SW 1271 (cell line): Measurements from ENCODE around the gene PLAC1.

Experiments
- DNase-seq, 2 experiments: peaks; one replicate each; lab custom pipeline; 2025; lab: John Stamatoyannopoulos, UW

The PLAC1 gene

GRCh38 chrX:134658002-134658759, at the start of gene PLAC1:
Gene PLAC1, minus strand, starts transcription at chrX:134658471. Its CDS starts 91,789 bp downstream, at chrX:134566682.
- no peak for DNase-seq

- no peak for DNase-seq
Observed at GRCh38 chrX:134706138-134706537, 47.9 kb upstream of the PLAC1 start.

GRCh38 chrX:134695999-134696398, 37.7 kb upstream of the PLAC1 start:
- DNase-seq, result no peak

- DNase-seq, result no peak
Observed at GRCh38 chrX:134694333-134695322, 36.4 kb upstream of the PLAC1 start.

- no peak for DNase-seq
Observed at GRCh38 chrX:134693644-134694043, 35.4 kb upstream of the PLAC1 start.

GRCh38 chrX:134692990-134693389, 34.7 kb upstream of the PLAC1 start:
- DNase-seq, result no peak

GRCh38 chrX:134692233-134692632, 34.0 kb upstream of the PLAC1 start:
- no peak for DNase-seq

- DNase-seq, result no peak
Observed at GRCh38 chrX:134691453-134691852, 33.2 kb upstream of the PLAC1 start.

- DNase-seq, result no peak
Observed at GRCh38 chrX:134688839-134689238, 30.6 kb upstream of the PLAC1 start.

GRCh38 chrX:134688031-134688823, 30.0 kb upstream of the PLAC1 start:
- no peak for DNase-seq

- no peak for DNase-seq
Observed at GRCh38 chrX:134685668-134686067, 27.4 kb upstream of the PLAC1 start.

- no peak for DNase-seq
Observed at GRCh38 chrX:134684956-134685355, 26.7 kb upstream of the PLAC1 start.

- DNase-seq, result no peak
Observed at GRCh38 chrX:134683351-134684005, 25.2 kb upstream of the PLAC1 start.

GRCh38 chrX:134682081-134682480, 23.8 kb upstream of the PLAC1 start:
- no peak for DNase-seq

- no peak for DNase-seq
Observed at GRCh38 chrX:134679644-134680043, 21.4 kb upstream of the PLAC1 start.

- no peak for DNase-seq
Observed at GRCh38 chrX:134679221-134679620, 20.9 kb upstream of the PLAC1 start.

- no peak for DNase-seq
Observed at GRCh38 chrX:134677332-134677731, 19.1 kb upstream of the PLAC1 start.

- peak in 1 of 2 experiments; percentile 26 for DNase-seq
Observed at GRCh38 chrX:134676436-134676835, 18.2 kb upstream of the PLAC1 start.

GRCh38 chrX:134673123-134673522, 14.9 kb upstream of the PLAC1 start:
- no peak for DNase-seq

GRCh38 chrX:134672101-134672500, 13.8 kb upstream of the PLAC1 start:
- DNase-seq, result no peak

GRCh38 chrX:134671294-134671693, 13.0 kb upstream of the PLAC1 start:
- no peak for DNase-seq
